RWPE2 (cell line): ENCODE measurements around the gene USP6NL.
"Not testable (repeated sequence)": the region's sequence is repeated elsewhere in the genome, so short reads cannot be mapped to it uniquely, and the experiment has no call there.

Source experiments
- ATAC-seq: fragments of 200-7000 bp; cut with Tn5 transposase; 3 replicates; pipeline ENCODE4 v1.9.1; 2021; ENCODE audit warnings: low read depth
- DNase-seq: peaks from one replicate; pipeline ENCODE4 v3.0.0-alpha.2; 2020; ENCODE audit warnings: low spot score
- H3K27ac ChIP-seq: fragments of 450-650 bp; 2 replicates; pipeline ENCODE4 v1.5.1; 2017; ENCODE audit warnings: mild to moderate bottlenecking; ENCODE audit not compliant: poor library complexity, severe bottlenecking
- H3K27me3 ChIP-seq: fragments of 250-450 bp; sonication (Bioruptor Pico); 2 replicates; pipeline ENCODE4 v1.5.1; 2021; ENCODE audit warnings: mild to moderate bottlenecking, moderate library complexity; ENCODE audit not compliant: insufficient read depth, poor library complexity, severe bottlenecking
- H3K36me3 ChIP-seq: fragments of 250-450 bp; sonication (Bioruptor Pico); 2 replicates; pipeline ENCODE4 v1.5.1; 2020; ENCODE audit warnings: low read depth, mild to moderate bottlenecking, moderate library complexity
- H3K4me1 ChIP-seq: fragments of 250-450 bp; sonication (Bioruptor Pico); 2 replicates; pipeline ENCODE4 v1.5.1; 2021; ENCODE audit warnings: mild to moderate bottlenecking, moderate library complexity; ENCODE audit not compliant: insufficient read depth, poor library complexity, severe bottlenecking
- H3K4me3 ChIP-seq: fragments of 250-450 bp; sonication (Bioruptor Pico); 2 replicates; pipeline ENCODE4 v1.5.1; 2021; ENCODE audit warnings: mild to moderate bottlenecking, moderate library complexity; ENCODE audit not compliant: severe bottlenecking
- H3K9me3 ChIP-seq: fragments of 250-450 bp; sonication (Bioruptor Pico); 2 replicates; pipeline ENCODE4 v1.5.1; 2021; ENCODE audit warnings: mild to moderate bottlenecking, moderate library complexity; ENCODE audit not compliant: severe bottlenecking
- TF ChIP-seq, protein P1 (sequence below): fragments of 450-650 bp; IDR thresholded peaks from one replicate; pipeline ENCODE4 v1.5.1; 2017; ENCODE audit warnings: mild to moderate bottlenecking, moderate library complexity; ENCODE audit not compliant: poor library complexity, severe bottlenecking

USP6NL gene

DNA sequence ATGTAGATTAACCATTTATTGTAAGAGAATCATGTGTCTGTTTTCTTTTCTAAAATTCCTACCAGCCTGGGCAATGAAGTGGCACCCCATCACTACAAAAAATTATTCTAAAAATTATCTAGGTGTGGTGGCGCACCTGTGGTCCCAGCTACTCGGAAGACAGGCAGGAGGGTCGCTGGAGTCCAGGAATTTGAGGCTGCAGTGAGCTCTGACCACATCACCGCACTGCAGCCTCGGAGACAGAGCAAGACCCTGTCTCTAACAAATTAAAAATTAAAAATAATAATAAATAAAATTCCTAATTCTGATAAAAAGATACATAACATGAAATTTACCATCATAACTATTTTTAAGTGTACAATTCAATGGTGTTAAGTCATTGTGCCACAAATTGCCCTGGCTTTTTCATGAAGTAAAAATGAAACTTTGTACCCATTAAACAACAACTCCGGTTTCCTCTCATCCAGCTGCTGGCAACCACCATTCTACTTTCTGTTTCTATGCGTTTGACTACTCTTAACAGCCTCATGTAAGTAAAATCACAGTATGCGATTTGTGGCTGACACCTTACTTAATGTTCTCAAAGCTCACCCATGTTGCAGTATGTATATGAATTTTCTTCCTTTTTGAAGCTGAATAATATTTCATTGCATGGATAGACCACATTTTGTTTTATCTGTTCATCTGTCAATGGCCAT lies 20.6 kb upstream of the USP6NL start:
- Histone ChIP-seq H3K27ac (no peak overlapping the region), H3K9me3 (no peaks in the 10 kb centered on the region), H3K4me1 (no peaks in the 10 kb centered on the region), H3K4me3 (no peak overlapping the region), H3K36me3 (no peaks in the 10 kb centered on the region), H3K27me3 (no peaks in the 10 kb centered on the region)
- ATAC-seq (no peak), DNase-seq (no peak)
- TF ChIP-seq, protein P1, sequence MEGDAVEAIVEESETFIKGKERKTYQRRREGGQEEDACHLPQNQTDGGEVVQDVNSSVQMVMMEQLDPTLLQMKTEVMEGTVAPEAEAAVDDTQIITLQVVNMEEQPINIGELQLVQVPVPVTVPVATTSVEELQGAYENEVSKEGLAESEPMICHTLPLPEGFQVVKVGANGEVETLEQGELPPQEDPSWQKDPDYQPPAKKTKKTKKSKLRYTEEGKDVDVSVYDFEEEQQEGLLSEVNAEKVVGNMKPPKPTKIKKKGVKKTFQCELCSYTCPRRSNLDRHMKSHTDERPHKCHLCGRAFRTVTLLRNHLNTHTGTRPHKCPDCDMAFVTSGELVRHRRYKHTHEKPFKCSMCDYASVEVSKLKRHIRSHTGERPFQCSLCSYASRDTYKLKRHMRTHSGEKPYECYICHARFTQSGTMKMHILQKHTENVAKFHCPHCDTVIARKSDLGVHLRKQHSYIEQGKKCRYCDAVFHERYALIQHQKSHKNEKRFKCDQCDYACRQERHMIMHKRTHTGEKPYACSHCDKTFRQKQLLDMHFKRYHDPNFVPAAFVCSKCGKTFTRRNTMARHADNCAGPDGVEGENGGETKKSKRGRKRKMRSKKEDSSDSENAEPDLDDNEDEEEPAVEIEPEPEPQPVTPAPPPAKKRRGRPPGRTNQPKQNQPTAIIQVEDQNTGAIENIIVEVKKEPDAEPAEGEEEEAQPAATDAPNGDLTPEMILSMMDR: no peak

DNA sequence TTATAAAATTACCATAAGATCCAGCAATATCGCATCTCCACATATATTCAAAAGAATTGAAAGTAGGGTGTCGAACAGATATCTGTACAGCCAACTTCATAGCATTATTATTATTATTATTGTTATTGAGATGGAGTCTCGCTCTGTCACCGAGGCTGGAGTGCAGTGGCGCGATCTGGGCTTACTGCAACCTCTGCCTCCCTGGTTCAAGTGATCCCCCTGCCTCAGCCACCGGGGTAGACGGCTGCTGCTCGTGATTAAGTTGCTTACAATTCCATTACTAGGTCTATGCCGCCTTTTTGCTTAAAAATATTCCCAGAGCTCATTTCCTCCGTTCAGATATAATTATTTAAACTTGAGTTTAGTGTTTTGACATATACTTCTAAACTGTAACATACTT lies 19.8 kb upstream of the USP6NL start:
- Histone ChIP-seq H3K4me1 (no peaks in the 10 kb centered on the region), H3K36me3 (no peaks in the 10 kb centered on the region), H3K27ac (no peak overlapping the region), H3K9me3 (no peaks in the 10 kb centered on the region), H3K4me3 (no peak overlapping the region), H3K27me3 (no peaks in the 10 kb centered on the region)
- ATAC-seq (no peak), DNase-seq (no peak)
- TF ChIP-seq, protein P1: no peak

DNA sequence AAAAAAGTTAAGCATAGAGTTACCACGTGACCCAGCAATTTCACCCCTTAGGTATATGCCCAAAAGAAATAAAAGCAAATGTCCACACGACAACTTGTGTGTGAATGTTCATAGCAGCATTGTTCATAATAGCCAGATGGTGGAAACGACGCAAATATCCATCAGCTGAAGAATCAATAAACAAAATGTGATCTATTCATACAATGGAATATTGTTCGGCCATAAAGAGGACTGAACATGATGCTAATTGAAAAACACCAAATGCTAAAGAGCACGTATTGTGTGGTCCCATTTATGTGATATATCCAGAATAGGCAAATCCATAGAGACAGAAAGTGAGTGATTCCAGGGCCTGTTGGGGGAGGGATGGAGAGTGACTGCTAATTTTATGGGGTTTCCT lies 18.3 kb upstream of the USP6NL start:
- ATAC-seq (no peak), DNase-seq (no peak)
- H3K27ac ChIP-seq: no peak overlapping the region
- H3K4me3 ChIP-seq: no peak overlapping the region
- H3K27me3 ChIP-seq: no peaks in the 10 kb centered on the region
- H3K9me3 ChIP-seq: no peaks in the 10 kb centered on the region
- H3K36me3 ChIP-seq: no peaks in the 10 kb centered on the region
- TF ChIP-seq, protein P1: no peak
- no peaks in the 10 kb centered on the region for H3K4me1 ChIP-seq

DNA sequence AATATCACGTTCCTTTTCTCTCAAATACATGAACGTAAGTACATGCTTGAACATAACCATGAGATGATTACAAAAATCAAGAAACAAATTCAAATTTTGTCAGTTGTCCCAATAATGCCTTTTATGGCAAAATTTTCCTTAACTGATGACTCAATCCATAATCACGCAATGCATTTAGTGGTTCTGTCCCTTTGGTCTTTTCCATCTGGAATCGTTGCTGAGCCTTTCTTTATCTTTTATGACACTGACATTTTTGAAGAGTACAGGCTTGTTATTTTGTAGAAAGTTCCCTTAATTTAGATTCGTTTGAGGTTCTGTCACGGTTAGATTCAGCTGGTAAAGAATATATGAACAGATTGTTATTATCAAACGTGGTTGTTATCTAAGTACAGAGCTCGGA lies 16.5 kb upstream of the USP6NL start:
- not testable (repeated sequence) for H3K4me1 ChIP-seq, H3K36me3 ChIP-seq, H3K27me3 ChIP-seq, H3K4me3 ChIP-seq, H3K27ac ChIP-seq, DNase-seq, H3K9me3 ChIP-seq, ATAC-seq

DNA sequence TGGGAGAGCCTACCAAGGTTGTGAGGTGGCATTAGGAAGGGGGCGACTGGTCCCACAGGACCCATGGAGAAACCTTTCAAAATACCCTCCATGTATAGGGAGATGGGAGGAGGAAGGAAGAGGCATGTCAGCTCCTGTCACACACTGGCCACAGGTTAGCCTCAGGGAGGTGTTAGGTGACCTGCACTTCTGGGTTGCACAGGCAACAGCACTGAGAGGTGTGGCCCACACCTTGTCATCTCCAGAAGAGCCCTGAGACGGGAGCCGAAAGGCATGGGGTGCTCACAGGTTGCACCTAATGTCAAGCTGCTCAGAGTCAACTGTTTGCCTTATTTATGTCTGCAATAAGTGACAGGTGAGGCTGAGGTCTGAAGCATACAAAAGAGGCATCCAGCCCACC lies 14.6 kb upstream of the USP6NL start:
- Histone ChIP-seq H3K9me3 (no peaks in the 10 kb centered on the region), H3K4me3 (no peak overlapping the region), H3K27me3 (no peaks in the 10 kb centered on the region), H3K36me3 (no peaks in the 10 kb centered on the region), H3K27ac (no peak overlapping the region), H3K4me1 (no peaks in the 10 kb centered on the region)
- TF ChIP-seq, protein P1: no peak
- no peak; the same call in 2 of the 3 replicates for ATAC-seq
- DNase-seq: no peak
